GM23338 (cell line): ENCODE measurements around the gene PLA2G4B. TPM values are rescaled to one million over a fixed set of nuclear protein-coding genes. Genes with fewer than 3 reads are reported as not detected.

ENCODE experiments used
- ATAC-seq: fragments of 200-7000 bp; cut with Tn5 transposase; 3 replicates; pipeline ENCODE4 v1.9.1; 2020
- DNase-seq: peaks from one replicate; pipeline ENCODE4 v3.0.0-alpha.2; 2015; ENCODE audit warnings: low spot score
- H2AFZ ChIP-seq: fragments of 200-600 bp; sonication (generic); 2 replicates; pipeline ENCODE4 v1.8.0; 2016; ENCODE audit warnings: antibody characterized with exemption, mild to moderate bottlenecking, moderate library complexity
- H3F3A ChIP-seq: fragments of 200-600 bp; sonication (generic); replicated peaks from 2 replicates; pipeline ENCODE4 v1.8.0; 2017; ENCODE audit warnings: antibody characterized with exemption, mixed run types, low read depth
- H3K27ac ChIP-seq: fragments of 200-600 bp; sonication (generic); 2 replicates; pipeline ENCODE4 v1.6.1; 2016; ENCODE audit warnings: low read depth
- H3K27me3 ChIP-seq: fragments of 200-600 bp; sonication (generic); 2 replicates; pipeline ENCODE4 v1.8.0; 2016; ENCODE audit warnings: mild to moderate bottlenecking, mixed run types, moderate library complexity; ENCODE audit not compliant: insufficient read depth
- H3K36me3 ChIP-seq: fragments of 200-600 bp; sonication (generic); 2 replicates; pipeline ENCODE4 v1.8.0; 2016; ENCODE audit warnings: mild to moderate bottlenecking; ENCODE audit not compliant: insufficient read depth
- H3K4me1 ChIP-seq: fragments of 200-600 bp; sonication (generic); 2 replicates; pipeline ENCODE4 v1.8.0; 2016; ENCODE audit warnings: mild to moderate bottlenecking, moderate library complexity; ENCODE audit not compliant: insufficient read depth
- H3K4me2 ChIP-seq: fragments of 200-600 bp; sonication (generic); 2 replicates; pipeline ENCODE4 v1.7.1; 2017; ENCODE audit warnings: mixed run types
- H3K4me3 ChIP-seq: fragments of 200-600 bp; sonication (generic); 2 replicates; pipeline ENCODE4 v1.6.1; 2016; ENCODE audit warnings: mixed run types
- H3K79me2 ChIP-seq: fragments of 200-600 bp; sonication (generic); replicated peaks from 2 replicates; pipeline ENCODE4 v1.8.0; 2017; ENCODE audit warnings: mild to moderate bottlenecking; ENCODE audit not compliant: insufficient read depth
- H3K9me2 ChIP-seq: fragments of 200-600 bp; sonication (generic); 2 replicates; pipeline ENCODE4 v1.8.0; 2017; ENCODE audit not compliant: insufficient read depth
- H4K20me1 ChIP-seq: fragments of 200-600 bp; sonication (generic); replicated peaks from 2 replicates; pipeline ENCODE4 v1.8.0; 2017; ENCODE audit warnings: mild to moderate bottlenecking; ENCODE audit not compliant: insufficient read depth
- H3K27ac Mint-ChIP-seq: 2 replicates; pipeline ENCODE4 v1.8.0; 2020; ENCODE audit warnings: inconsistent platforms, mild to moderate bottlenecking, moderate library complexity, mixed read lengths
- H3K27me3 Mint-ChIP-seq: 3 replicates; pipeline ENCODE4 v1.8.0; 2022; ENCODE audit warnings: low read depth, mild to moderate bottlenecking, moderate library complexity, mixed read lengths, inconsistent platforms; ENCODE audit not compliant: insufficient read depth, poor library complexity
- H3K36me3 Mint-ChIP-seq: 3 replicates; pipeline ENCODE4 v1.8.0; 2021; ENCODE audit warnings: low read depth, mild to moderate bottlenecking, inconsistent platforms, moderate library complexity, mixed read lengths
- H3K4me1 Mint-ChIP-seq: 3 replicates; pipeline ENCODE4 v1.8.0; 2020; ENCODE audit warnings: mild to moderate bottlenecking, inconsistent platforms, mixed read lengths
- H3K4me3 Mint-ChIP-seq: 3 replicates; pipeline ENCODE4 v1.8.0; 2021; ENCODE audit warnings: moderate library complexity, mild to moderate bottlenecking, inconsistent platforms, mixed read lengths
- H3K9me3 Mint-ChIP-seq: 3 replicates; pipeline ENCODE4 v1.8.0; 2020; ENCODE audit warnings: moderate library complexity, mild to moderate bottlenecking, inconsistent platforms, mixed read lengths
- CTCF ChIP-seq, 2 experiments: fragments of 200-600 bp in 1 of 2; sonication (generic) in 1 of 2; conservative IDR thresholded peaks; 2 replicates each; pipeline versions ENCODE4 v1.5.1 to v1.6.1; 2016 to 2017; ENCODE audit warnings: antibody characterized with exemption in 2 of 2, low read depth in 2 of 2, mild to moderate bottlenecking in 2 of 2, moderate library complexity in 1 of 2
- ETS1 ChIP-seq: IDR thresholded peaks from 2 replicates; pipeline ENCODE4 v1.6.1; 2016; ENCODE audit warnings: antibody characterized with exemption
- EZH2 ChIP-seq: fragments of 200-600 bp; sonication (generic); IDR thresholded peaks from one replicate; pipeline ENCODE4 v1.8.0; 2017; ENCODE audit warnings: antibody characterized with exemption, mild to moderate bottlenecking, low read depth; ENCODE audit not compliant: unreplicated experiment
- EZH2phosphoT487 ChIP-seq: fragments of 200-600 bp; sonication (generic); IDR thresholded peaks from one replicate; pipeline ENCODE4 v1.8.1; 2018; ENCODE audit warnings: antibody characterized with exemption; ENCODE audit not compliant: unreplicated experiment
- JUNB ChIP-seq: IDR thresholded peaks from one replicate; pipeline ENCODE4 v1.6.1; 2016; ENCODE audit warnings: antibody characterized with exemption; ENCODE audit not compliant: unreplicated experiment
- POLR2AphosphoS5 ChIP-seq: IDR thresholded peaks from 2 replicates; pipeline ENCODE4 v1.6.1; 2016; ENCODE audit warnings: antibody characterized with exemption, low read depth
- REST ChIP-seq: IDR thresholded peaks from one replicate; pipeline ENCODE4 v1.6.1; 2018; ENCODE audit warnings: antibody characterized with exemption; ENCODE audit not compliant: unreplicated experiment
- STAT1 ChIP-seq: IDR thresholded peaks from one replicate; pipeline ENCODE4 v1.6.1; 2016; ENCODE audit warnings: antibody characterized with exemption; ENCODE audit not compliant: unreplicated experiment
- ZNF114 ChIP-seq: fragments of 250-450 bp; sonication (Bioruptor Pico); IDR thresholded peaks from 2 replicates; pipeline ENCODE4 v1.5.0; 2020; ENCODE audit warnings: mild to moderate bottlenecking, moderate library complexity
- ZNF331 ChIP-seq: fragments of 250-450 bp; sonication (Bioruptor Pico); IDR thresholded peaks from 2 replicates; pipeline ENCODE4 v1.5.0; 2020; ENCODE audit warnings: low read depth, mild to moderate bottlenecking, moderate library complexity
- ZNF462 ChIP-seq: fragments of 250-450 bp; sonication (Bioruptor Pico); IDR thresholded peaks from 2 replicates; pipeline ENCODE4 v1.5.0; 2020; ENCODE audit warnings: mild to moderate bottlenecking, moderate library complexity
- polyA plus RNA-seq: library from polyadenylated mRNA; unstranded; fragments of >200 nt; fragmentation: Nextera tagmentation; extraction: Ambion mirVana; gene quantifications from 2 replicates; pipeline ENCODE4 v1.2.1, GENCODE V29; 2016
- total RNA-seq: library from RNA; depleted of rRNA; stranded (reverse); fragments of >200 nt; shearing (Covaris generic); gene quantifications from 2 replicates; pipeline ENCODE4 v1.2.3, GENCODE V29; 2014

PLA2G4B gene
- total and polyA plus RNA-seq, 2 experiments from 2014 or later = 4.4 to 9.6 TPM

- Histone ChIP-seq H4K20me1 (no peaks in the 10 kb centered on the region; the same call in 1 of the 2 replicates), H3K4me2 (no peak overlapping the region), H2AFZ (no peak overlapping the region), H3K79me2 (no peaks in the 10 kb centered on the region), H3K36me3 (no peaks in the 10 kb centered on the region), H3K4me1 (no peaks in the 10 kb centered on the region), H3F3A (no peaks in the 10 kb centered on the region), H3K4me3 (no peak overlapping the region), H3K27me3 (no peaks in the 10 kb centered on the region), H3K9me2 (no peaks in the 10 kb centered on the region), H3K27ac (no peak overlapping the region)
- Mint-ChIP-seq H3K36me3 (no peaks in the 10 kb centered on the region; the same call in 2 of the 3 replicates), H3K9me3 (no peaks in the 10 kb centered on the region), H3K27ac (no peak overlapping the region), H3K27me3 (no peaks in the 10 kb centered on the region), H3K4me3 (no peak overlapping the region), H3K4me1 (no peaks in the 10 kb centered on the region)
- TF ChIP-seq POLR2AphosphoS5 (no peak), JUNB (no peak), ZNF462 (CRISPR knock-in tag) (no peak), EZH2phosphoT487 (no peak), ZNF114 (CRISPR knock-in tag) (no peak), REST (no peak), STAT1 (no peak), ZNF331 (CRISPR knock-in tag) (no peak), EZH2 (no peak), CTCF (conservative IDR thresholded peaks at IDR 0.05; ENCODE audit: low read depth in 2 of 2) (no peak), ETS1 (no peak)
- no peak for DNase-seq
- no peak for ATAC-seq
These were observed 39.2 kb upstream of the PLA2G4B start for GRCh38 chr15:41799488-41799805.
